Measurements from ENCODE around the gene WNT2.

DNA sequence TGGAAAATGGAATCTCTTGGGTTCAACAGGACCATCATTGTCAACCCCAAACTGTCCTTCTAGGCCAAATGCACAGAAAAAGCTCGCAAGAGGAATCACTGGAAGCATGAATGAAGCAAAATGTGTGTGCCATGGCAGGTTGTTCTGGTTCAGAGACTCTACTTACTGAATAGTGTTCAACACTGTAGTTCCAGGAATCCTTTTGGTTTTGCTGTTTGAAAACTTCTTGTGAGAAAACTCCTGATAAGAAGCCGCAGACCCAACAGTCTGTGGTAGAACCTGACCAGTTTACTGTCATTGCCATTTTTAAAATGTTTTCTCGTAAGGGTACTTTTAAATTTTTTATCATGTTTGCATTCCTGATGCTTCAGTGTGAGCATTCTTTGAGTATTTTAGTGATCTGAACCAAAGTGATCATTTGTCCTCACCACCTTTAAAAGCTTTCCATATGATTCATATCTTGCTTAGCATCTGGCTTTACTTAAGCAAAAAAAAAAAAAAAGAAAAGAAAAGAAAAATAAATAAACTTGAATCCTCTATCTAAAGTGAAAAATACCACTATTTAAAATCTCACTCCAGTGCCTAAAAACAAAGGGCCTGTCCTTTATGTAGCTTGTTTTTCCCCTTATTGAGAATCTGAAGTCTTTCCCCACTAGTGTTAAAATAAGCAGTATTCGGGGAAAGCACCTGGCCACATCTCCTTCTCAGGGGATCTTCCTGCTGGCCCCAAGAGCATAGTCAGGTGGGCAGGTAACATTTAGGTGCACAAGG is 92.4 kb downstream of the WNT2 start:
- TF ChIP-seq, protein P1, sequence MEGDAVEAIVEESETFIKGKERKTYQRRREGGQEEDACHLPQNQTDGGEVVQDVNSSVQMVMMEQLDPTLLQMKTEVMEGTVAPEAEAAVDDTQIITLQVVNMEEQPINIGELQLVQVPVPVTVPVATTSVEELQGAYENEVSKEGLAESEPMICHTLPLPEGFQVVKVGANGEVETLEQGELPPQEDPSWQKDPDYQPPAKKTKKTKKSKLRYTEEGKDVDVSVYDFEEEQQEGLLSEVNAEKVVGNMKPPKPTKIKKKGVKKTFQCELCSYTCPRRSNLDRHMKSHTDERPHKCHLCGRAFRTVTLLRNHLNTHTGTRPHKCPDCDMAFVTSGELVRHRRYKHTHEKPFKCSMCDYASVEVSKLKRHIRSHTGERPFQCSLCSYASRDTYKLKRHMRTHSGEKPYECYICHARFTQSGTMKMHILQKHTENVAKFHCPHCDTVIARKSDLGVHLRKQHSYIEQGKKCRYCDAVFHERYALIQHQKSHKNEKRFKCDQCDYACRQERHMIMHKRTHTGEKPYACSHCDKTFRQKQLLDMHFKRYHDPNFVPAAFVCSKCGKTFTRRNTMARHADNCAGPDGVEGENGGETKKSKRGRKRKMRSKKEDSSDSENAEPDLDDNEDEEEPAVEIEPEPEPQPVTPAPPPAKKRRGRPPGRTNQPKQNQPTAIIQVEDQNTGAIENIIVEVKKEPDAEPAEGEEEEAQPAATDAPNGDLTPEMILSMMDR (optimal IDR thresholded peaks at IDR 0.05 in 1 of 3, IDR thresholded peaks at IDR 0.05 in 1 of 3, conservative IDR thresholded peaks at IDR 0.05 in 1 of 3; ENCODE audit: extremely low read depth in 1 of 3, insufficient read depth in 2 of 3, low read length in 3 of 3) = no peak
- TF ChIP-seq EZH2 (IDR thresholded peaks at IDR 0.05; ENCODE audit: low read length) = no peak
